Nephron progenitor cell (in vitro differentiated cells): ENCODE data around the gene TRIM39.

ENCODE experiments used
- DNase-seq: peaks from one replicate; pipeline ENCODE4 v3.0.0; 2021
- H3K27ac Mint-ChIP-seq: 2 replicates; pipeline ENCODE4 v1.8.0; 2021; ENCODE audit warnings: mild to moderate bottlenecking, moderate library complexity, mixed read lengths
- H3K27me3 Mint-ChIP-seq: 2 replicates; pipeline ENCODE4 v1.8.0; 2021; ENCODE audit warnings: mild to moderate bottlenecking, low read depth, mixed read lengths; ENCODE audit not compliant: poor library complexity
- H3K36me3 Mint-ChIP-seq: 2 replicates; pipeline ENCODE4 v1.8.0; 2021; ENCODE audit warnings: low read depth, mixed read lengths
- H3K4me1 Mint-ChIP-seq: 2 replicates; pipeline ENCODE4 v1.8.0; 2021; ENCODE audit warnings: mixed read lengths
- H3K4me3 Mint-ChIP-seq: 2 replicates; pipeline ENCODE4 v1.8.0; 2021; ENCODE audit warnings: mild to moderate bottlenecking, moderate library complexity, mixed read lengths
- H3K9me3 Mint-ChIP-seq: 2 replicates; pipeline ENCODE4 v1.8.0; 2021; ENCODE audit warnings: mild to moderate bottlenecking, moderate library complexity, mixed read lengths
- CTCF ChIP-seq: fragments of 200-600 bp; sonication (generic); IDR thresholded peaks from 2 replicates; pipeline ENCODE4 v1.5.0; 2021; ENCODE audit warnings: antibody characterized with exemption

The TRIM39 gene

DNA sequence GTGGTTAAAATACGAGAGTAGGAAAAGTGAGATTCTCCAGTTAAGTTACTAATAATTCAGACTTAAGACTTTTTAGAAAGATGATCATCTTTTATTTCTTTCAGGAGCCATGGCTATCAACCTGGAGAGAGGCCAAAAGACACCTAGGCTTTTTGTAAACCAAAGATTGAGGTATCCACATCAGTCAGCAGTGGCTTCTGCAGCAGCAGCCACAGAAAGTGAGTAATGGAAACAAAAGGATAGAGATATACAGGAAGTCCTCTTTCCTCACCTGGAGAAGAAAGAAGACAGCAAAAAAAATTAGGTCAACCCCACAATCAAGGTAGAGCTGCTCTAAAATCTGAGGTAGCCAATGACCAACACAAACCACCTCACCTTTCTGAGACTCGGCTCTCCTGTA is 22.7 kb upstream of the TRIM39 start:
- Mint-ChIP-seq H3K4me3 (no peak overlapping the region), H3K36me3 (peaks cover 100% of the 10 kb centered on the region), H3K27ac (no peak overlapping the region), H3K27me3 (peaks cover 4% of the 10 kb centered on the region), H3K4me1 (no peaks in the 10 kb centered on the region), H3K9me3 (peaks cover 97% of the 10 kb centered on the region)
- no peak for TF ChIP-seq CTCF
- no peak for DNase-seq

DNA sequence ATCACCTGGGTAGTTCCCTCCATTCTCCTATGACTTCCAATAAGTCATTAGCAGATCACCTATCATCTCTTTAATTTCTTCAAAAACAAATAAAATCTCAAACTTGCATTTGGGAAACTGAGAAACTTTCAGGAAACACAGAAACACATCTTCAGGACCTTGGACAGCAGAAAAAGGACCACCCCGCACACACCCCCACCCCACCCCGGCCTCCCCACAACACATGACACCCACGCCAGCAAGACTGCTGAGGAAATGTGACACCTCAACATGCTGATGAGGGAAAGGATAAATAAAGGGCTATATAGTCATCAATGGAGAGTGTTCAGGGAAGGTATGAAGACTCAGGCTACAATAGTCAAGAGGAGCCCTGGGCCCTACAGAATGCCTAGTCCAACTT is 15.6 kb upstream of the TRIM39 start:
- DNase-seq, result peak; percentile 24
- Mint-ChIP-seq H3K4me1 (peaks cover 5% of the 10 kb centered on the region), H3K27ac (no peak overlapping the region), H3K9me3 (peaks cover 32% of the 10 kb centered on the region), H3K27me3 (peaks cover 3% of the 10 kb centered on the region), H3K4me3 (no peak overlapping the region), H3K36me3 (peaks cover 93% of the 10 kb centered on the region)
- TF ChIP-seq CTCF, result no peak

GRCh38 chr6:30311671-30312070 is 15.1 kb upstream of the TRIM39 start:
- no peak for TF ChIP-seq CTCF
- H3K27ac Mint-ChIP-seq, result no peak overlapping the region
- H3K4me1 Mint-ChIP-seq, result peaks cover 5% of the 10 kb centered on the region
- peaks cover 26% of the 10 kb centered on the region for H3K9me3 Mint-ChIP-seq
- H3K27me3 Mint-ChIP-seq, result peaks cover 3% of the 10 kb centered on the region
- no peak for DNase-seq
- no peak overlapping the region for H3K4me3 Mint-ChIP-seq
- H3K36me3 Mint-ChIP-seq, result peaks cover 93% of the 10 kb centered on the region

DNA sequence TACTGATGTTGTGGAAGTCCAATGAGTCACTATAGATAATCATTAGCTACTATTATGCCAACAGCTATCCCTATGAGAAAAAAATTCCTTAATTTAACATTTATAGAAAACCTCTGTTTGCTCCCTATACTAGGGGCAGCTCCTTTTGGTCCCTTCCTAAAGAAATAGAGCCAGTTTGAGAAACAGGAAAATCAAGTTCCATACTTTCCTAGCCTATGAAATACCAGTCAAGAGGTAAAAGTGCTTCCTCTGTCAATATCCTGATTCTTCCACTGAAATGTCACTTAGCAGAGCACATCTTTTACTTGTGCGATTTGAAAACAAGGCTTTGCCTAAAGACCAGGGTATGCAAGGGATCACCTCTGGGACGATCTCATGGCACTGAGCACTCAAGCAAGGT is 14.5 kb upstream of the TRIM39 start:
- Mint-ChIP-seq H3K27me3 (peaks cover 4% of the 10 kb centered on the region), H3K9me3 (peaks cover 20% of the 10 kb centered on the region), H3K4me1 (peaks cover 5% of the 10 kb centered on the region), H3K36me3 (peaks cover 90% of the 10 kb centered on the region), H3K4me3 (no peak overlapping the region), H3K27ac (no peak overlapping the region)
- TF ChIP-seq CTCF, result no peak
- no peak for DNase-seq

- Mint-ChIP-seq H3K27me3 (peaks cover 5% of the 10 kb centered on the region), H3K4me1 (peaks cover 5% of the 10 kb centered on the region), H3K36me3 (peaks cover 90% of the 10 kb centered on the region), H3K4me3 (no peak overlapping the region), H3K27ac (no peak overlapping the region), H3K9me3 (peaks cover 15% of the 10 kb centered on the region)
- DNase-seq, result no peak
- no peak for TF ChIP-seq CTCF
Observed at GRCh38 chr6:30312676-30313321, 13.9 kb upstream of the TRIM39 start.

DNA sequence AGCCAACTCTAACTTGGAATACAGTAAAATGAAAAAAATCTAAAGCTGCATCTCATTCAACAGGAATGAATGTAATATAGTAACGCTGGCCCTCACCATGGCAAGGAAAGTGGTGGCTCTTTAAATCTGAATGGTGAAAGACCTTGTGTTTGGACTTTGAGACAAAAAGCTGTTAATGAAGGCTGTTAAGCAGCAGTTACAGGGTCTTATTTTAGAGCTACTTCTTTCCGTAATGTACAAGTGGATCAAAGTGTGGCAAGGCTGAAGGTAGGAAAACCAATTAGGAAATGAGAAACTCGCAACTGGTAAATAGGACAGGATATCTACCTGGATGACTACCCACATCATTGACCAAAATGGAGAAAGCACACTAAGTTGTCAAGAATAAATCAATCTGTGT is 11.6 kb upstream of the TRIM39 start:
- no peak overlapping the region for H3K27ac Mint-ChIP-seq
- H3K4me1 Mint-ChIP-seq, result peaks cover 5% of the 10 kb centered on the region
- H3K27me3 Mint-ChIP-seq, result peaks cover 5% of the 10 kb centered on the region
- TF ChIP-seq CTCF, result no peak
- H3K9me3 Mint-ChIP-seq, result no peaks in the 10 kb centered on the region
- DNase-seq, result no peak
- H3K4me3 Mint-ChIP-seq, result no peak overlapping the region
- peaks cover 88% of the 10 kb centered on the region for H3K36me3 Mint-ChIP-seq
